DMS53 treated with DMSO at 0.1 percent for 48 hours (cell line): ENCODE data around the gene SYTL5.

Source experiments
- DNase-seq: peaks from one replicate; lab custom pipeline; 2025; ENCODE audit not compliant: unreplicated experiment; lab: John Stamatoyannopoulos, UW

Gene SYTL5

DNA sequence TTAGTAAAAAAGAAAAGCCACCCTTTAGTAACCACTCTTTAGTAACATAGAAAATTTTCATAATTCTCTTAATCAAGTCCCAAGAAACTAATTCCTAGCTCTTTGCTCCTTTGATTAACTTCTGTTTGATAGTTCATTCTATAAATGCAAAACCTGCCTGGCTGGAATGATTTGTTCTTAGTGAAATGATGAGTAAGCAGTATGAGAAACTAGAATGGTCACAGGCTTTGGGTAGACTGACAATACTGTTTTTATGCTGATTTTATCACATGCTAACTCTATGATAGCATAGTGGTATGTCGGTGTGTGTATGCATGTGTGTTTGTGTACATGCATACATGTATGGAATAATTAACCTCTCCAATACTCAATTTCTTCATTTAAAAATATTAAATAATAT is 81.2 kb downstream of the SYTL5 start:
- DNase-seq, result no peak

DNA sequence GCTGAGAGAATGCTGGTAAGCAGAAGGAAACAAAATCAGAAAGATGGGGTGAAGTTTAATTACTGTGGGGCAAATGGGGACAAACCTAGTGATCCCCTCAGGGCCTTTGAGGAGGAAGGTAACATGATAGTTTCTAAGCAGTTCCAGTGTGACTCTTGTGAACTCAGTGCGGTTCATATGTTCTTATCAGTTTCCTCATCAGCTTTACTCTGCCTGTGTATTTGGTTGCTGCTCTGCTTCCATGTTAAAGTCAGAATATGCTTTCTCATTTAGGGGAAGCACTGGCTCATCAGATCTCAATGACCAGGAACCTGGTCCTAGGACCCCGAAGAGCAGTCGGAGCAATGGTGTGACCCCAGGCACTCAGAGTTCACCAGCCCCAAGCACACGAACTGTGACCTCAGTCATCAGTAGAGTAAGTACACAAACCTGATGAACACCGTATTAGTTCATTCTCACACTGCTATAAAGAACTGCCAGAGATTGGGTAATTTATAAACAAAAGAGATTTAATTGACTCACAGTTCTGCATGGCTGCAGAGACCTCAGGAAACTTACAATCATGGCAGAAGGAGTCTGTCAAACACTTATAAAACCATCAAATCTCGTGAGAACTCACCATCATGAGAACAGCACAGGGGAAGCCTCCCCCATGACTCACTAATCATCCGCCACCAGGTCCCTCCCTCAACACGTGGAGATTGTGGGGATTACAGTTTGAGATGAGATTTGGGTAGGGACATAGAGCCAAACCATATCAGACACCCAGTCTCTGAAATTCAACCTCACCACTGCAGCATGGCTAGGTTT is 83.0 kb downstream of the SYTL5 start:
- DNase-seq, result no peak

DNA sequence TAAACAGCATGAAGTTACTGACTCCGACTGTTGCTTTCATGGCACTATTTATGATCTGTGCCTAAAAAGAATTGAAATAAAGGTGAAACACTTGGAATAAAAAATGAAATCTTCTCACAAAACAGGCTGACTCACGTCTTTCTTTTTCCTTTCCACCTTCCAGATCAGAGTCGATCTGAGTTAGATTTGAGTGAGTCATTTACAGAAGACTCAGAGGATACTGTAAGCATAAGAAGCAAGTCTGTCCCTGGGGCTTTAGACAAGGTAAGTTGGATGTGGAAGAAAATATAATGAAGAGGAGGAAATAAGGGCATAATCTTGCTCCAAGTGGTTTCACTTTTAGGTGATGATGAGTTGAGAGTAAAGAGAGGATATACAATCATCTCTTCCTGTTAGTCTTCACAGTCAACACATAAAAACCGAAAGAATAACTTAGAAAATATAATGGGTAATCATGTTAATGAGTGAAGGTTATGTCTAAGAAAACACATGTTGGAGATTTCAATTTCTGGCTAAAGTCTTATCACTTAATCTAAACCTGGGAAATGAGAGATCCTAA is 89.7 kb downstream of the SYTL5 start:
- DNase-seq, result no peak

DNA sequence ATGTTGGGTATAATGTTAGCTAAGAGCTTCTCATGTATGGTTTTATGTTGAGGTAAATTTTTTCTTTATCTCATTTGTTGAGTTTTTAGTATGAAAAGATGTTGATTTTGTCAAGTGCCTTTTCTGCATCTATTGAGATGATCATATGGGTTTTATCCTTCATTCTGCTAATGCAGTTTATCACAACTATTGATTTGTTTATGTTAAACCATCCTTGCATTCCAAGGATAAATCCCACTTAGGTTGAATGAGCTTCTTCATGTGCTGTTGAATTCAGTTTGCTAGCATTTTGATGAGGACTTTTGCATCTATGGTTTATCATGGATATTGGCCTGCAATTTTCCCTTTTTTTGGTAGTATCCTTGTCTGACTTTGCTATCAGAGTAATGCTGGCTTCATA is 93.3 kb downstream of the SYTL5 start:
- DNase-seq, result no peak

DNA sequence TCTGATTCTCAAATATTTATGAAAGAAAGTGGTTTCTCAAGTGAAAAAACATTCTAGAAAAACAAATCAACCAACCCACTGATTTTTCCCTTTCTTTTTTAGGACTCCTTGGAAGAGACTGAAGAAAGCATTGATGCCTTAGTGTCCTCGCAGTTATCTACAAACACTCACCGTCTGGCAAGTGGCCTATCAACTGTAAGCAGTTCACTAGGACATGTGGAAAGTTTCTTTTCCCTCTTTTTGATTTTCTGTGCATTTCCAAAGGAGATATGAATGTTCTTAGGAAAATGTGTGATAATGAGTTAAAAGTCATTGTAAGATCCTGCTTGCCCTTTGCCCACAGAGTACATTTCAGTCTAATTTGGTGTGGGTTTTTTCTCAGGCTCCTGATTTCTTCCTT is 95.9 kb downstream of the SYTL5 start:
- no peak for DNase-seq

DNA sequence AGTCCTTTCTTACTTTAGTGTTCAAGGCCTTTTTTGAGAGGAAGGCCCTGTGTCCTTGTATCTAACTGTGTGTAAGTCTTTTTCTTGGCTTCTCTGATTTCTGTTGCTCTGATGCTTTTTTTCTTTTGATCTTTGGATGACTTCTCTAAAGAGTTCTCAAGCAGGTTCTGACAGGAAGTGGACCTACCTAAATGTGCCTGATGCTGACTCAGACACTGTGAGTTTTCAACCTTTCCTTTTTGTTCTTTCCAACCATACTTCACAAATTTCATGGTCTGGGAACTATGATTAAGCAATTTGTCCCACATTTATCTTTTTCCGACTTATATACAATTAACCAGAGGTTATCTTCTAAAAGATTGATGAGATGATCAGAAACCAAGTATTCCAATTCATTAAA is 96.5 kb downstream of the SYTL5 start:
- DNase-seq, result no peak

DNA sequence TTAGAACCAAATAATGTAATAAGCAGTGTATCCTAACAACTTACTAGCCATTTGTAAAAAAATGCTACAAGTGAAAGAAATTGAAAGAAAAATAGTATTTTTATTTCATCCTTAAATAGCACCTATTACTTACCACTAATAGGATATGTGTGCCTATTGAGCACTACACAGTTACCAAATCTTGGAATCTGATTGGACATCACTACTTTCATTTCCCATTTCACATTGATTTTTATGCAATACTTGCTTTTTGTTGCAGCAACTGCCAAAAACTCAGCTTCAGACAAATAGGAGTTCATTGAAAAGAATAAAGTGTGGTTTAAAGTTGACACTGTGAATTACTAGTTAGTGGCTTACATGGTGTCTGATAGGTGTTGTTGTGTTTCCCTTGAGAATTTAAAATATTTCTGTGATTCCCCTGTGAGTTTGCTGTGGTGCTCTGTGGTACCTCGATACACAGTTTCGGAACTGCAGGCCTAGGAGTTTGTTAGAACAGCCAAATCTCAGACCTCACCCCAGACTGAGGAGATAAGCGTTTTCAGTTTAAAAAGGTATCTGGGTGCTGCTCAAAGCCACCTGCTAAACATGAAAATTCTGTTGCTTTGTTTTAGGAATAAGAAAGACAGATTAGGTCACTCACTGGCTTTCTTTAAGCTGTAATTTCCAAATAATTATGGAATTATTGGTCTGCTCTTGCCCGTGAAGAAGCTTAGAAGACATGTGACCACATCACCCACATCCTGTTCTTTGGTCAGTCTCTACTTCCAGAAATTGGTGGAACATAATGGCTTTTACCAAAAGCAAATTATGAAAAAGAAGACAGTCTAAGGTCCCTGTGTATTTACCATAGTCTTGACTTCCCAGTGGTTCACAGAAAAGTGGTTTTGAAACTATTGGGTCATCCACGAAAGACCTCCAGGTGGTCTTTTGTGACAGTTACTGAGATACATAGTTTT is 97.8 kb downstream of the SYTL5 start:
- DNase-seq, result no peak

DNA sequence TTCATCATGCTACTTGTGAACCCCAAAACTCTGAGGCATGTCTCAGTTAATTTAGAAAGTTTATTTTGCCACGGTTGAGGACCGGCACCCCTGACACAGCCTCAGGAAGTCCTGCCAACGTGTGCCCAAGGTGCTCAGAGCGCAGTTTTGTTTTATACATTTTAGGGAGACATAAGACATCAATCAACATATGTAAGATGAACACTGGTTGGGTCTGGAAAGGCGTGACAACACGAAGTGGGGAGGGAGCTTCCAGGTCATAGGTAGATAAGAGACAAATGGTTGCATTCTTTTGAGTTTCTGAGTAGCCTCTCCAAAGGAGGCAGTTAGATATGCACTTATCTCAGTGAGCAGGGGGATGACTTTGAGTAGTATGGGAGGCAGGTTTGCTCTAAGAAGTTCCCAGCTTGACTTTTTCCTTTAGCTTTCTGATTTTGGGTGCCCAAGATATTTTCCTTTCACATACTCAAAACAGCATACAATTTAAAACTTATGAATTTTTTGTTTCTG is 98.9 kb downstream of the SYTL5 start:
- DNase-seq, result no peak

DNA sequence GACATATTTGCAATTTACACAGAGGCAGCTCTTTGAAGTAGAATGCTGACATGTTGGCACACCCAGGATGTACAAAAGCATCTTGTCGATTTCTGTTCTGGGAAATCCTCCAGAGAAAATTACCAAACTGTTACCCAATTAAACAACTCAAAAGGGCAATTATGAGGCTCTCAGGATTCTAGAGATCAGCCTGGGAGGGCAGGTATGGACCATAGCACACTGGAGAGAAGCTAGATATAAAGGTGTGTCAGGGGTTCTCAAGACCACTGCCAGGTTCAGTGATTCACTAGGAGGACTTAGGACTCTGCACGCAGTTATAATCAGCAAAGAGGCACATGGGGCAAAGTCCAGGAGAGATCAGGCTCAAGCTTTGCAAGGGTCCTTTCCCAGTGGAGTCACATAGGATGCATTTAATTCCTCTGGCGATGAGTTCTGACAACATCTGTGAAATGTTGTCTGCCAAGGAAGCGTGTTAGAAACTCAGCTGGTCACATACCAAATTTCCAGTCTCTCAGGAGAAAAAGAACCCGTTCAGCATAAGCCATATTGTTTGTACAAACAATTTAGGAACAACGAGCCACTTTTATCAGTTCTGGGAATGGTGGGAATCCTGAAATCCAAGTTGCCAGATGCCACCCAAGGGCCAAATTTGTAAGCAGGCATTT is 100.8 kb downstream of the SYTL5 start:
- DNase-seq, result no peak

DNA sequence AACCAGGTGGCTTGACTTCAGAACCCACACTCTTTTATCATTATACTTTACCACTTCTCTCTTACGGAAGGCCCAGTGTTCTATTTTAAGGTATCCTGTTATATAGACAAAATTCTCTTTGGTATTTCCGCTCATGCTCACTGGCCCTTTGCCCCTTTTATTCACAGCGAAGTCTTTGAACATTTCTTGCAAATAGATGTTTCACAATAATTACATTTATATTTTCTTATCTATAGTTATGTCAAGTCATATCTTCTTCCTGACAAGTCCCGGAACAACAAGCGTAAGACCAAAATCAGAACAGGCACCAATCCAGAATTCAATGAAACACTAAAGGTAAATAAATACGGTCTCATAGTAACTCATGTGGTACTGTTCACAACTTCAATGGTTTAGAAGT is 102.0 kb downstream of the SYTL5 start:
- DNase-seq, result no peak

DNA sequence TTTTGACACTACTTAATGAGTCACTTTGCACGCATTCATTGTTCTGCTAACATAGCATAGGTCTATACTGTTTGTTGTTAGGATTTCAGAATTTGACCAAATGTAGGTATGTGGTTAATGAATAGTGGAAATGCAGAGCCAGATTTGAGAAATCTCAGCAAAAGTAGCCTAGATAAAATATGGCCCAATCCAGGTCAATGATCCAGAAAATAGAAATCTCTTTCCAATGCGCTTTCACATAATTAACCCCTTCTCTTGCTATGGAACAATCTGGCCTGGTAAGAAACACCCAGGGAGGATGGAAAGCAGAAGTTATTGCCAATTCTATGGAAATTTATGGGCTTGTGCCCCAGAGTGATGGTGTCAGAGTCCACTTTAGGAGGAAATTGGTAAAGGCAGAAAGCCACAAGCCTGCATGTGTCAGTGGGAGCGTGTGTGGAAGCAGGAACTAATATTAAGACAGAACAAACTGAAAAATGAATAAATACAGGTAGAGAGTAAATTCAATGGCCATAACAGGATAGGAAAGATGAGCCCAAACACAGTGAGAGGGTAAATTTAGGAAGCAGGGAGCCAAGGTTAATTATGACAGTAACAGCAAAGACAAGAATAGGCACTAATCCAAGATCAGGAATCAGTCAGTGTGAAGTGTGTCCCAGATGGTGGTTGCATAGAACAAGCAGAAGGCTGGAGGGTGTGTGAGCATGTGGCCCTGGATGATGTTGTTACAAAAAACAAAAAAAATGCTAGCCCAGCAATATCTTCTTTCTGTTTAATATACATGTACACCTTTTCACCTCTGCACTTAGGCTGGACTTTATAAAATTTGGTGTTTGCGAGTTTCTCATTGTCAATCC is 102.9 kb downstream of the SYTL5 start:
- DNase-seq, result no peak

DNA sequence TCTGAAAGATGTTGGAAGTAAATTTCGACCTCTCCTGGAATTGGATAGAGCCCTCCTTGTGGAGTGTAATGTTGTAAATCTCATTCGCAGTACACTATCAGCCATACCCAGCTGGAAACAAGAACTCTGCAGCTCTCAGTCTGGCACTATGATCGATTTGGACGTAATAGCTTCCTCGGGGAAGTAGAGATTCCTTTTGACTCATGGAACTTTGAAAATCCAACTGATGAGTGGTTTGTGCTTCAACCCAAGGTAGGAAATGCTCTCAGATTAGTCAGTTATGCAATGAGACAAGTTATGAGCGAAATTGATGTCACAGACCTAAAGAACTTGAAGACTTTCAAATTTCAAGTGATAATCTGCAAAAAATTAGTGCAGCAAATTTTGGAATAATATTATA is 103.9 kb downstream of the SYTL5 start:
- DNase-seq, result no peak

DNA sequence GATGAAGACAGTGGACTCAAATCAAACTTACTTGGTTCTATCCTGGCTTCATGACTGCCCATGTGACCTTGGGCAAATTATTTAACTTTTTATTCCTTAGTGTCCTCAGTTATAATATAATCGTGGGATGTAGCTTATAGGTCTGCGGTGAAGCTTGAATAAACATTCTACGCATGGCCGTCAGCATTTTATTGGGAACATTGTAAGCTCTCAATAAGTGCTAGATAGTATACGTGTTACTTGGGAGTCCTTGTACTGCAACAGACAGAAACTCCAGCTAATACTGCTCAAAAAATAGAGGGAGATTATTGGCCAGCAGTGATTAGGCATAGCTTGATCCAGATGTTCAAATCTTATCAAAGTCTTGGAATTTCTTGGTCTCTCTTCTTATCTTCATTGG is 104.8 kb downstream of the SYTL5 start:
- DNase-seq, result no peak

DNA sequence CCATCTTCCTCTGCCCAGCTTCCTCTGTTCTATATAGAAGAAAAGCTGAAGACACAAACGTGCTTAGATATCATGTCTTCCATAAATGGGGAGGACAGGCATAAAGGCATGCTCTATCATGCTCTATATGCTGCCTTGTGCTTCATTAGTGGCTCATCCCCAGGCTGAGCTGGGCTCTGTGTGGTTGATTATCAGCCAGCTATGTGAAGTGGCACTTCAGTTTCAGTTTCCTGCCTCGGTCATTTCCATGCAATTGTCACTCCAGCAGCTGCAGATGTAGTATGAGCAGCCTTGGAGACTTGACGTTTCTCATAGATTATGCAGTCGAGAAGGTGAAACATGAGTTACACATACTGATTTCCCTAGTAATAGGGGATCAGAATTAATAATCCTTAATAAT is 106.2 kb downstream of the SYTL5 start:
- peak; percentile 77 for DNase-seq

DNA sequence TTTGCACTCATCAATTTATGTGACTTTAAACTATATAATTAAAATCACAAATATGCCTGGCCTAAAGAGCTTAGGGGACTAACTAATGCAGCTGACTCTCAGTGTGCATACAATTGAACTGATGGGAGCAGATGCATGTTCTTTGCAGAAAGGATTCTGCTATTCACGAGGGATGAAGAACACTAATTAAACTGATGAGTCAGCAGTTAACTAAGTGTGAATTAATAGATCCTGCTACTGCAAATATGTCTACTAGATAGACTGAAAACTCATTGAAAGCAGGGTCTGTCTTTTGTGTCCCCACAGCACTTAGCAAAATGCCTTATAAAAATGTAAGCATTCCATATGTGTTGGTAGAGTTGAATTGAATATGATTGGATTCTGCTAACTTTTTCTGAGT is 110.4 kb downstream of the SYTL5 start:
- no peak for DNase-seq

DNA sequence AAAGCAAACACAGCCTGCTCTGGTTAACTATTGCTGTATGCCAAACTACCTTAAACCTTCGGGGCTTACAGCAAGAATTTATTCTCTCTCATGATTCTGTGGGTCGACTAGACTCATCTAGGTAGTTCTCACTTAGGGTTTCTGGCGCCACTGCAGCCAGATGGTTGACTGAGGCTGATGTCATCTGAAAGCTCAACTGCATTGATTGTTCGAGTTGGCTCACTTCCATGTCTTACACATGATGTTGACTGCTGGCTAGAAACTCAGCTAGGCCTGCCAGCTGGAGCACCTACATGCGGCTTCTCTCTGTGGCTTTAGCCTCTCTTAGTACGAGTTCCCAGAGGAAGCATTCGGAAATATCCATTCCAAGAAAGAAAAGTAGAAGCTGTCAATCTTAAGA is 111.1 kb downstream of the SYTL5 start:
- peak; percentile 8 for DNase-seq

DNA sequence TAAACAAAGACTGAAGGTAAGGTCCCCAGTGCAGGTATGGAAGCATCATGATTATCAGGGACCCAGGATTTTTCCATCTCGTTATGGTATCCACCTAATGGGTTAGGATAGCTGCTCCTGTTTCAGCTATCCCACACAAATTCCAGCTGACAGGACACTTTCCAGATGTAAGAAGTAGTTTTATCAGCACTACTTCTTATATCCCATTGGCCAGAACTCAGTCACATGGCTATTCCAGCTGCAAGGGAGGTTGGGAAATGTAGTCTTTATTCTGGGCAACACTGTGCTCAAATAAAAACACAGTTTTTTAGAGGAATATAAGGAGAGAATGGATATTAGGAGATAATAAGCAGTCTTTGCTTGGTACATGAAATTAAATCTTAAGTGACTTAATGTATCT is 117.6 kb downstream of the SYTL5 start:
- no peak for DNase-seq

DNA sequence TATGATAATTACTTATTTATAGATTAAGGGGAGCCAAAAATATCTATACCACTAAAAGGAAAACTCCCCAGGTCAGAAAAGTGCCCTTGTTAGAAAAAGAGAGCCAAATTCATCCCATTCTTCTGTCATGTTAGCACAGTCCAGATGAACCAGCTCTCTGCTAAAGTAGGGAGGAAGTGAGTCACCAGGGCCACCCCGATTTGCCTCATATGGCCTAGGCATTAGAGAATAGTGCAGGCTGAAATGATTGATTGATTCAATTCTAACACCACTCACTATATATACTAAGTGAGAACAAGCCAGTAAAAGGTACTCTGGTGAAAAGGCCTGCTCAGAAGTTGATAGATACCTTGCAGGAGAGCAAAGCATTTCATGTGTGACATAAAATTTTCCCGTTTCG is 119.8 kb downstream of the SYTL5 start:
- no peak for DNase-seq

DNA sequence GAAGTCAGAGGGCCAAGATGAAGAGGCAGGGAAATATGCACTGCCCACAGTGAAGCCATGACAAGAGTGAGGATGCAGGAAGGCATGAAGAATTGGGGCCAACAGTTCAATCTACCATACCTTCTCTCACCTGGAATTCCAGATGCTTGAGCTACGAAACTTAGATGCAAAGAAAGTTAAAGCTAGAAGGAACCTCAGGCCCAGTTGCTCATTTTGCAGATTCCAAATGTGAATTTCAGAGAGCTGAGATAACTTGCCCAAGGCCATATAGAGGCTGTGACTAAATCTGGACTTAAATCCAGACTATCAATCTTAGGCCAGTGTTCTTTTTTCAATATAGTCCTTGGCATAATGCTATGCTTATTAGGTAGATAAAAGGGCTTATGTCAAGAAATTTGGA is 121.6 kb downstream of the SYTL5 start:
- DNase-seq, result no peak

DNA sequence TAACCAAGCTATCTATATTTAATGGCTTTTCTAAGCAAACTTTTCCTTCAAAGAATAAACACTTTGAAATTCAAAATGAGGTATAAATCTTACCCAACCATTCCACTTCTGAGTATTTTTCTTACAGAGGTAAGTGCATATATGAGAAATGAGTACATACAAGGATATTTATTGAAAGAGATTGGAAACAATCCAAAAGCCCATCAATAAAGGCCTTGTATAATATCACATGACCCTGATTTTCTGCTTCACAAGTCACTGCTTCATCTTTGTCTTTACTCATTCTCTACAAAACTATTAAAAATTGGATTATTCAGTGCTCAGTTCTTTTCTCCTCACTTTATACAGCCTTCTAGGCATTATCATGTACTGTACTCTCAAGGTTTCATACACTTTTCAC is 123.0 kb downstream of the SYTL5 start:
- no peak for DNase-seq
